Measurements from ENCODE around the gene CELF4. TPM values are rescaled to one million over a fixed set of nuclear protein-coding genes. Genes with fewer than 3 reads are reported as not detected.

The CELF4 gene
- total and polyA plus RNA-seq, 4 donors, result 0.24 to 3.0 (median 1.3) TPM

GRCh38 chr18:37313624-37314023, 252.0 kb downstream of the CELF4 start:
- Histone ChIP-seq H3K27me3 (ENCODE audit: control insufficient read depth in 3 of 3, insufficient read depth in 3 of 3, low read length in 2 of 3) (no peaks in the 10 kb centered on the region), H3K4me1 (ENCODE audit: control insufficient read depth in 5 of 5, insufficient read depth in 5 of 5, low read length in 5 of 5) (no peaks in the 10 kb centered on the region), H3K36me3 (ENCODE audit: control insufficient read depth in 4 of 4, insufficient read depth in 4 of 4, low read length in 4 of 4) (no peaks in the 10 kb centered on the region), H3K9me3 (ENCODE audit: control insufficient read depth in 4 of 4, insufficient read depth in 3 of 4, low read length in 3 of 4) (no peaks in the 10 kb centered on the region), H3K4me3 (no peak overlapping the region), H3K27ac (ENCODE audit: low read depth in 1 of 2, low read length in 1 of 2) (no peak overlapping the region), H3K9ac (ENCODE audit: insufficient read depth in 1 of 2, low read length in 2 of 2) (no peak overlapping the region)
- no peak for TF ChIP-seq CTCF (IDR thresholded peaks at IDR 0.05; ENCODE audit: control extremely low read depth, extremely low read depth)
- 80 to 89% methylated on average over 10 of the region's 10 CpGs for WGBS, 2 donors
- DNase-seq (no peak), ATAC-seq (ENCODE audit: insufficient read depth, low FRiP score) (peak; percentile 14)

- Histone ChIP-seq H3K36me3 (ENCODE audit: control insufficient read depth in 4 of 4, insufficient read depth in 4 of 4, low read length in 4 of 4) (no peaks in the 10 kb centered on the region), H3K27ac (ENCODE audit: low read depth in 1 of 2, low read length in 1 of 2) (no peak overlapping the region), H3K4me1 (ENCODE audit: control insufficient read depth in 5 of 5, insufficient read depth in 5 of 5, low read length in 5 of 5) (peaks cover 0 to 10% (median 0%) of the 10 kb centered on the region in 5 donors), H3K4me3 (no peak overlapping the region), H3K9me3 (ENCODE audit: control insufficient read depth in 4 of 4, insufficient read depth in 3 of 4, low read length in 3 of 4) (no peaks in the 10 kb centered on the region), H3K27me3 (ENCODE audit: control insufficient read depth in 3 of 3, insufficient read depth in 3 of 3, low read length in 2 of 3) (no peaks in the 10 kb centered on the region), H3K9ac (ENCODE audit: insufficient read depth in 1 of 2, low read length in 2 of 2) (no peak overlapping the region)
- DNase-seq (no peak), ATAC-seq (ENCODE audit: insufficient read depth, low FRiP score) (no peak)
- 78 to 85% methylated on average over 3 of the region's 3 CpGs for whole genome bisulfite sequencing, 2 donors
- no peak for TF ChIP-seq CTCF (IDR thresholded peaks at IDR 0.05; ENCODE audit: control extremely low read depth, extremely low read depth)
These were observed 255.7 kb downstream of the CELF4 start for GRCh38 chr18:37309861-37310260.

- no peak for ATAC-seq (ENCODE audit: insufficient read depth, low FRiP score)
- H3K36me3 ChIP-seq (ENCODE audit: control insufficient read depth in 4 of 4, insufficient read depth in 4 of 4, low read length in 4 of 4), result no peaks in the 10 kb centered on the region
- peaks cover 0 to 10% (median 0%) of the 10 kb centered on the region in 5 donors for H3K4me1 ChIP-seq (ENCODE audit: control insufficient read depth in 5 of 5, insufficient read depth in 5 of 5, low read length in 5 of 5)
- no peak overlapping the region for H3K4me3 ChIP-seq
- H3K9me3 ChIP-seq (ENCODE audit: control insufficient read depth in 4 of 4, insufficient read depth in 3 of 4, low read length in 3 of 4), result no peaks in the 10 kb centered on the region
- no peak overlapping the region for H3K27ac ChIP-seq (ENCODE audit: low read depth in 1 of 2, low read length in 1 of 2)
- DNase-seq, result no peak
- no peaks in the 10 kb centered on the region for H3K27me3 ChIP-seq (ENCODE audit: control insufficient read depth in 3 of 3, insufficient read depth in 3 of 3, low read length in 2 of 3)
- WGBS, 2 donors, result 18 to 23% methylated on average over 1 of the region's 1 CpG
- no peak for TF ChIP-seq CTCF (IDR thresholded peaks at IDR 0.05; ENCODE audit: control extremely low read depth, extremely low read depth)
- no peak overlapping the region for H3K9ac ChIP-seq (ENCODE audit: insufficient read depth in 1 of 2, low read length in 2 of 2)
These were observed 256.5 kb downstream of the CELF4 start for GRCh38 chr18:37309059-37309458.

- WGBS, 2 donors, result 93% methylated on average over 8 of the region's 8 CpGs
- H3K4me3 ChIP-seq, result no peak overlapping the region
- H3K27ac ChIP-seq (ENCODE audit: low read depth in 1 of 2, low read length in 1 of 2), result no peak overlapping the region
- no peak for ATAC-seq (ENCODE audit: insufficient read depth, low FRiP score)
- no peaks in the 10 kb centered on the region for H3K27me3 ChIP-seq (ENCODE audit: control insufficient read depth in 3 of 3, insufficient read depth in 3 of 3, low read length in 2 of 3)
- H3K9ac ChIP-seq (ENCODE audit: insufficient read depth in 1 of 2, low read length in 2 of 2), result no peak overlapping the region
- DNase-seq, result no peak
- no peaks in the 10 kb centered on the region for H3K9me3 ChIP-seq (ENCODE audit: control insufficient read depth in 4 of 4, insufficient read depth in 3 of 4, low read length in 3 of 4)
- no peak for TF ChIP-seq CTCF (IDR thresholded peaks at IDR 0.05; ENCODE audit: control extremely low read depth, extremely low read depth)
- no peaks in the 10 kb centered on the region for H3K36me3 ChIP-seq (ENCODE audit: control insufficient read depth in 4 of 4, insufficient read depth in 4 of 4, low read length in 4 of 4)
- peaks cover 0 to 21% (median 0%) of the 10 kb centered on the region in 5 donors for H3K4me1 ChIP-seq (ENCODE audit: control insufficient read depth in 5 of 5, insufficient read depth in 5 of 5, low read length in 5 of 5)
These were observed 258.4 kb downstream of the CELF4 start for GRCh38 chr18:37307181-37307580.
